Activated CD4-positive, alpha-beta T cell treated with anti-CD3 and anti-CD28 coated beads, Interleukin-10, Interleukin-2, amounts not matched to agents 100 ng/mL and 50 ng/mL, durations not matched to agents 16 hours and 8 hours (primary cell): ENCODE results near the gene ITGA1.

Experiments used
- DNase-seq: peaks from one replicate; pipeline ENCODE4 v3.0.0-alpha.2; 2020

Gene ITGA1

GRCh38 chr5:52773342-52773741 lies 14.4 kb upstream of the ITGA1 start:
- no peak for DNase-seq

- no peak for DNase-seq
These were observed 13.7 kb upstream of the ITGA1 start for GRCh38 chr5:52774005-52774410.

GRCh38 chr5:52776116-52776515 lies 11.6 kb upstream of the ITGA1 start:
- peak; percentile 61 for DNase-seq

GRCh38 chr5:52777186-52777585 lies 10.5 kb upstream of the ITGA1 start:
- no peak for DNase-seq

DNA sequence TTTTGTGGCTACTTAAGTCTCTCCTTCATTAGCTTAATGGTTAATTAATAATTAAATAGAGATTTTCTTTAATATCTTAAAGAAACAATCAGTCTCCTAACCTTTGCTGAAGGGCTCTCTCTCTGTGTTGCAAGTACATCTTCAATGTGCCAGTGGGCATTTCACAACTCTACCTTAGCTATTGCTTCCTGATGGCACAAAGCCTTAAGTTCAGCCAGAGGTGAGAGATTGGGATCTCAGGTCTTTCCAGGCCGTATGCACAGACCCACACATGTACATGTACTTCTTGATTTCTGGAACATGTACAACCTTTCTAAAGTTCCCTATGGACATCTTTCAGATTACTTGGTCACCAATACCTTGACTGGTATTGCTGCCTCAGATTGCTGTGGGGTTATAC lies 8.9 kb upstream of the ITGA1 start:
- DNase-seq = no peak

DNA sequence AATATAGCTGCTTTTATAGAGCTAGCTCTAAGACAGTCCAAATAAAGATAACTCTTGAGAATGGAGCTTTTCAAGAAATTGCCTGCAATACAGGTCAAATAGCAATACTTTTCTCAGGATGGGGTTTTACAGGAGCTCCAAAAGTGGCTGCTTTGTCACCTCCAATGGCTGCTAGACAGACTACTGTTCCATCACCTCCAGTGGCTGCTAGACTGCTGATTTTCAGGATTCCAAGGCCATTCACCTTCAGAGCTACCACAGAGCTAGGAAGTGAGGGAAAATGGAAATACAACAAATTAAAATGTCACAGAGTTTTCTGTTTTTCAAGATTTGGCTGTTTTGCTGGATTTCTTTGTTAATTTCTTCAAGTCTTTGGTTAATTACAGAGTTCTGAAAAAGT lies 8.5 kb upstream of the ITGA1 start:
- DNase-seq = no peak

DNA sequence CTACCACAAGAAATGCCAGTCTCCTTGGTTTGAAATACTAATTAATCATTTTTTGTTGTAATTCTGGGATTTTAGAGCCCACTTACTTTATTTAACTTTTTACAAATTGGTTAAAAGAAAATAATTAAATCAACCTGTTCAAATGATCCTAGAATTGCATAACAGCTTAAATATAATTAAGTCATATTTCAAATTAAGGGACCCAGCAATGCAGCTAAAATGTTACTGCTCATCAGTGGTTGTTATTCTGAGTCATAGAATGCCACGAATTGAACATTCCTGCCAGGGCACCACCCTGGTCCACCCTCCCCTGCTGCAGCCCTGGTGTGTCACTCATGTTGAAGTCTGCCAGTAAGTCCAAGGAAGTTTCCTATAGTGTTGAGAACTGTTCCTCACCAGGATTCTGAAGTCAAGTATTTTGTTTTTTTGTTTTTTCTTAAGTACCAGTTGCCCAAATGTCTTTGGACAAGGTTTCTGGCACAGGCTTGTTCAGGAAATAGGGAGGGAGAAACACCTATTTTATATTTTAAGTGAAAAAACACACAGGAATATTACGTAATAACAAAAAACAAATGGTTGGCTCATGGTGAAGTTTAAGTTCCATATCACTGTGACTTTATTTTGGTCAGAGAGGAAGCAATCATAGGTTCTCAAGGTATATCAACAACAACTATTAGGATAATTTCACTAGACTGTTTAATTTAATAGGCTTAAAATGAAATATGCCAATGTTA lies 4.3 kb upstream of the ITGA1 start:
- no peak for DNase-seq

- no peak for DNase-seq
These were observed 3.0 kb upstream of the ITGA1 start for GRCh38 chr5:52784737-52785136.

- DNase-seq = no peak
These were observed 1.3 kb upstream of the ITGA1 start for GRCh38 chr5:52786391-52786790.

GRCh38 chr5:52786949-52787599 lies 642 bp upstream of the ITGA1 start:
- peak; percentile 42 for DNase-seq

DNA sequence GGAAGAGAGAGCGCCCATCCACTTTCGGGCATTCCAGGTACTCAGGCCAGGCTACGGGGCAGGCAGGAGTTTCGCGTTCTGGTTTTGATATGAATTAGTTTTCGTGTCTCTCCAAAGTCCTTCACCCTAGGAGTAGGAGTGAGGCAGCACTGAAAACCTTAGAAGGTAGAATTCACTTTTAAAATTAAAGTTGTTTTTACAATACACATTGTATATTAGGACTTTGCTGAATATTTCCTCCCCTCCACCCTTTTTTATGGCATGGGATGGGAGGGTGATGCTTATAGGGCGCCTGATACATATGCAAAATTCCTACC lies 747 bp downstream of the ITGA1 start:
- no peak for DNase-seq

DNA sequence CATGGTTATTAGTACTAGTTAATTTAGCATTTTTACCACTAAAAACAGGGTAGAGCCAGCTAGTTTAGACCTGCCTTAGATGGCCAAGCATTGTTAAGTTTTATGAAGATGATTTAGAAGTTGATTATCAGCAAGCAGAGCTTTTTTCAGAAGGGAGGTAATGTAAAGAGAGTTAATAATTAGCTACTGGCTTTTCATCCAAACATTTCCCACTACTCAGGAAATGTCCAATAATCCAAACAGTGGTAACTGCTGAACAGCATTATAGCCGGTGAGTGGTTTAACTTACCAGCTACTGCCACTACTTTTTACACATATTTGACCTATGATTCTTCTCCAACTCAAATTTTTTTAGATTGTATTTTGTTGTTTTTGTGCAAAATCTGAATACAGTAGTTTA lies 1.7 kb downstream of the ITGA1 start:
- no peak for DNase-seq

DNA sequence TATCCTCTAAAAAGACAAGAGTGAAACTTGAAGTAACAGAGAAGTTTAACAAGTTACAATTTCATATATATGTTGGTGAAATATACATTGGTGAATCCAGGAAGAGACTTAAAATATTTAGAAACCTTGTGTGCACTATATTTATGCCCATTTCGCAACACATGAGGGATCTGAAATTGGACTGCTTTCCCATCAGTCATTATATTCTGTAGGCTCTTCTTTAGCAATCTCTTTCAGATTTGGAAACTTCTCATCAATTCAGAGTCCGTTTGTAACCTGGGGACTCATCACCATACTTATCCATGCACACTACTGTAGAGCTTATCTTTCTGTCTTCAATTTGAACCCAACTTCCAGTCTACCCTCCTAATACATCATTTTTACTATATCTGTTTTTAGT lies 2.1 kb downstream of the ITGA1 start:
- DNase-seq = no peak

DNA sequence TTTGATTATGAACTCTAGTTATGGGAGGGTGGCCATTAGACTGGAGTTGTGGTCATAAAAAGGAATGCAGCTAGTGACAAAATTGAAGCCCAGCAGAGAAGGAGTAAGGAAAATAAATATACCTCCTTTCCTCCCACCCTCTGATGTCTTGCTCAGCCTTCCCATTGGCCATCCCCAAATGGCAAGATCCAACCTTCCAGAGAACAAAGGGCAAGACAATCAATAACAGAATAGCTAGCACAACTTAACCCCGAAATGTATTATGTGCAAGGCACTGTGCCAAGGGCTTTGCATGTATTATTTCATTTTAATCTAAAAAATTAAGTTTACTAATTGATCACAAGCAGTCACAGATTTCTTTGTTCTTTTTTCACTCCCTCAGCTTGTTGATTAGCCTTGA lies 3.6 kb downstream of the ITGA1 start:
- no peak for DNase-seq

GRCh38 chr5:52794519-52794918 lies 6.8 kb downstream of the ITGA1 start:
- DNase-seq = no peak

DNA sequence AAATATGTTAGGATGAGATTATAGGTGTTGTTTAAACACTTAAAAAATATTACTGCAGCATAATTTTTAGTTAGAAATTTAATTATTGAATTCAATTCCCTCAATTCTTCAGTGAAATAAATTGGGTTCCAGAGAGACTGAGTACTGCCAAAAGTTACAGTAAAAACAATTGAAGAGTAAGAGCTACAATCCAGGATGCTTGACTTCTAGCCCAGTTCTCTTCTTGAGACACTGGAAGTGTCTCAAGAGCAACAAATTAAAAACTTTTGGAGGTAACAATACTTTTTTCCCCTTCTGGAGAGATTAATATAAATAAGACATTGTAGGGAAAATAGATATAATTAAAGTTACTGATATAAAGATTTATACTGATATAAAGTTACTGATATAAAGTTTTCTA lies 8.3 kb downstream of the ITGA1 start:
- no peak for DNase-seq

DNA sequence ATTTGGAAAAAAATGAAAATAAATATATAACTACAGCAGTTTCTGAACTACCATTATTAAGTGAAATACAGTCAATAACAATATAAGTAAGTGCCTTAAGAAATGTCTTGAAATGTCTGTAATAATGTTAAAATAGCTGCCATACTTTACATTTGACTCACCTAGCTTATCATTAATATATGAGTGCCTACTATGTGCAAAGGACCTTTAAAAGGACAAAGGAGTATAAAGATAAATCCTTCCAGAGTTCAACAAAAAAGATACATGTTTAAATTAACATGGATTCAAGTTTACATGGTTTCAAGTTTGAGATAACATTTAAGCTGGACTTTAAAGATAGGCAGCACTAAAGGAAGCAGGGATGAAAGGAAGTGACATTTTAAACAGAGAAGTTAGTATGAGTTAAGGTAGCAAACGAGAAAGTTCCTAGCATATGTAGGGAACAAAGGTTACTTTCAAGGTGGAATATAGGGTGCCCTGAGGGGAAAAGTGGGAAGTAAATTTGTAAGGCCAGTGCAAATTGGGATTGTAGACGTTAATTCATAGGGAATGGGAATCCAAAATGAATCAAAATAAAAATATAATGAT lies 8.9 kb downstream of the ITGA1 start:
- no peak for DNase-seq

DNA sequence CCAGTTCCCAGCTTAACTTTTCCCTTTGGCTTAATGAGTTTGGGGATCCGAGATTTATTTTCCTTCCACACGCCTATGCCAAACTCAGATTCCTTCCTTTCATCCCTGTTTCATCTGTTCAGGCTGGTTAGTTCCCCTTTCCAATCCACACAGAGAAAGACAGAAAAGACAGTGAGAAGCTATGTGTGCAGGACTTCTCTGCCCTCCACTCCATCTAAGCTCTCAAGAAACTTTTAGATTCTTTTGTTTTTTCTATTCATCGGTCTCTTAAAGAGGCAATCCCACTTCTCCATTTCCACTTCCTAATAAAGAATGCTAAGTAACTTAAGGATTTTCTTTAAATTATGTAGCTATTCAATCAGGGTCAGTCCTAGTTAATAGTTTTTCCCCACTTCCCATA lies 11.2 kb downstream of the ITGA1 start:
- DNase-seq = no peak

GRCh38 chr5:52799358-52799982 lies 11.8 kb downstream of the ITGA1 start:
- peak; percentile 39 for DNase-seq

DNA sequence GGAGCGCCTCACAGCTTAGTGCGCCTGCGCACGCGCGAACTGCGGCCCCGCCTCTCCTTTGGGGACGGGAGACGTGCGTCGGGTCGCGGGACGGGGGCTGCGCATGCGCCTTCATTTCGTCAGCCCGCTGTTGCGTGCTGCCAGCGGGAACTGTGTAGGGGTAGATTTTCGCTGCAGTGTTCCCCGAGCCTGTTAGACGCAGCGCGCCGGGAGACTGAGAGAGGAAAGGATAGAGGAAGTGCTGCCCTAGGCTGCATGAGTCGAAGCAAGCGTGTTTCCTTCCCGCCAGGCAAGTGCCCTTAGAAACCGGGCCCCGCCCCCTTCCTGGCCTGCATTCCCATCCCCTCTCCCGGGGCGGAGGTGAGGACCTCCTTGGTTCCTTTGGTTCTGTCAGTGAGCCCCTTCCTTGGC lies 12.3 kb downstream of the ITGA1 start:
- DNase-seq = peak; percentile 98

DNA sequence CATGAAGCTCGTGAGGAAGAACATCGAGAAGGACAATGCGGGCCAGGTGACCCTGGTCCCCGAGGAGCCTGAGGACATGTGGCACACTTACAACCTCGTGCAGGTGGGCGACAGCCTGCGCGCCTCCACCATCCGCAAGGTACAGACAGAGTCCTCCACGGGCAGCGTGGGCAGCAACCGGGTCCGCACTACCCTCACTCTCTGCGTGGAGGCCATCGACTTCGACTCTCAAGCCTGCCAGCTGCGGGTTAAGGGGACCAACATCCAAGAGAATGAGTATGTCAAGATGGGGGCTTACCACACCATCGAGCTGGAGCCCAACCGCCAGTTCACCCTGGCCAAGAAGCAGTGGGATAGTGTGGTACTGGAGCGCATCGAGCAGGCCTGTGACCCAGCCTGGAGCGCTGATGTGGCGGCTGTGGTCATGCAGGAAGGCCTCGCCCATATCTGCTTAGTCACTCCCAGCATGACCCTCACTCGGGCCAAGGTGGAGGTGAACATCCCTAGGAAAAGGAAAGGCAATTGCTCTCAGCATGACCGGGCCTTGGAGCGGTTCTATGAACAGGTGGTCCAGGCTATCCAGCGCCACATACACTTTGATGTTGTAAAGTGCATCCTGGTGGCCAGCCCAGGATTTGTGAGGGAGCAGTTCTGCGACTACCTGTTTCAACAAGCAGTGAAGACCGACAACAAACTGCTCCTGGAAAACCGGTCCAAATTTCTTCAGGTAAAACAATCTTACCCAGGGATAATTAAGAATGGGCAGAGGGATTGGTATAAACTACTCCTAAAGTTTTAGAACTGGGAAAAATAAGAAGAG lies 12.9 kb downstream of the ITGA1 start:
- peak; percentile 81 for DNase-seq

GRCh38 chr5:52801329-52801728 lies 13.6 kb downstream of the ITGA1 start:
- no peak for DNase-seq

DNA sequence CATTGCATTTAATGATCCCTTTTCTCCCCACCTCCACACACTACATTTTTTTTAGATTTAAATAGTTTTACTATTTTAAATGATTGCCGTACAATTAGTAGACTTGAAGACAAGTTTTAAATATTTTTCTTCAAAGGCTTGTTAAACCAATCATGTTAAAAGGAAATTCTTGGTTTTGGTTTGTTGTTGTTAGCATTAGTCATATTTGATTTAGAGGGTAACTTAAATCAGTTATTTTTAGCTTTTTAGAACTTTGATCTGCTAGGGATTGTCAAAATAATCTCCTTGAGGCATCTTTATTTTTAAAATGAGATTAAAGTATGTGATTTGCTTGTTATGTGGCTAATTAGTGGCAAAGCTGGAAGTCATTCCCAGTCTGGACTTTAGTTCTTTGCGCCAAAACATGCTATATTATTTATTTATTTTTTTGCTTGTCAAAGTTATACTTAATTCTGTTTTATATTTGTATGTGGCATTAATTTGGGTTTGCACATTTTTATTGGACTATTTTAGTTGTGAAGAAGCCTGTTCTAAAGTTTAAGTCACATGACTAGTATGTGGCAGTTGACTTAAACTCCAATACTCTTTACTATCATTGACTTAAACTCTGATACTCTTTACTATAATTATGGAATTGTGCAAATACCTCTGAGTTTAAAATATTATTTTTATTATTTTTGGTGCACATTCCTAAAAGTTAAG lies 14.7 kb downstream of the ITGA1 start:
- DNase-seq = no peak
